D341Med (cell line): ENCODE data around the gene PLAGL1.
"Not testable (repeated sequence)": the region's sequence is repeated elsewhere in the genome, so short reads cannot be mapped to it uniquely, and the experiment has no call there.

ENCODE experiments used
- DNase-seq: peaks from one replicate; pipeline ENCODE4 v3.0.0; 2012; ENCODE audit warnings: low spot score

PLAGL1 gene, protein sequence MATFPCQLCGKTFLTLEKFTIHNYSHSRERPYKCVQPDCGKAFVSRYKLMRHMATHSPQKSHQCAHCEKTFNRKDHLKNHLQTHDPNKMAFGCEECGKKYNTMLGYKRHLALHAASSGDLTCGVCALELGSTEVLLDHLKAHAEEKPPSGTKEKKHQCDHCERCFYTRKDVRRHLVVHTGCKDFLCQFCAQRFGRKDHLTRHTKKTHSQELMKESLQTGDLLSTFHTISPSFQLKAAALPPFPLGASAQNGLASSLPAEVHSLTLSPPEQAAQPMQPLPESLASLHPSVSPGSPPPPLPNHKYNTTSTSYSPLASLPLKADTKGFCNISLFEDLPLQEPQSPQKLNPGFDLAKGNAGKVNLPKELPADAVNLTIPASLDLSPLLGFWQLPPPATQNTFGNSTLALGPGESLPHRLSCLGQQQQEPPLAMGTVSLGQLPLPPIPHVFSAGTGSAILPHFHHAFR

DNA sequence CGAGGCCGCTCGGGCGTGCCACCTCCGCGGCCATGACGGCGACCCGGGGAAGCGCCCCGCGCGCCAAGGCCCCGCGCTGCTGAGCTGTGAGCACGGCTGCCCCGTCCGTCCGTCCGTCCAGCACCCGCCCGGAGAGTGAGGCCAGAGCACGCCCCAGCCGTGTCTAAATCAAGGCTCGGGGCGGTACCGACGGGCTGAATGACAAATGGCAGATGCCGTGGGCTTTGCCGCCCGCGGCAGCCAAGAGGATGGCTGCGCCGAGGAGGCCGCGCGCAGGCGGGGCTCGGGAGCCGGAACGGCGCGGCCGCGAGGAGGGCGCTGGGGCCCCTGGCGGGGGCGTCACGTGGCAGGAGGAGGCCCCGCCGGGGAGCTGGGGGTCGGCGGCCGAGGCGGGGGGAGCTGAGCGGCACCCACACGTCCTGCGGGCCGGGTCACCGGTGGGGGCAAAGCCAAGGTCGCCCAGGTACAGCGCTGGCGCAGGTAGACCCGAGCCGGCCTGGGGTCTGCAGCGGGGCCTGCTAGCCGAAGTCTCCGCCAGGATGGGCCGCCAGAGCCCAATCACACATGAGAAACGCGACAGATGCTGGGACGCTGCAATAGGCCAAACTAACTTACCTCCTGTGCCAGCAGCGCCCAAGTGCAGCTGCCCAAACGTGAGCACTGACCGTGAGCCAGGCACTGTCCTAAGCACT lies at the start of gene PLAGL1:
TSS of gene PLAGL1 (minus strand) at position 140 of the 692 bp plus-strand sequence. CDS start 60,123 bp downstream, outside the sequence.
- peak; percentile 60 for DNase-seq

DNA sequence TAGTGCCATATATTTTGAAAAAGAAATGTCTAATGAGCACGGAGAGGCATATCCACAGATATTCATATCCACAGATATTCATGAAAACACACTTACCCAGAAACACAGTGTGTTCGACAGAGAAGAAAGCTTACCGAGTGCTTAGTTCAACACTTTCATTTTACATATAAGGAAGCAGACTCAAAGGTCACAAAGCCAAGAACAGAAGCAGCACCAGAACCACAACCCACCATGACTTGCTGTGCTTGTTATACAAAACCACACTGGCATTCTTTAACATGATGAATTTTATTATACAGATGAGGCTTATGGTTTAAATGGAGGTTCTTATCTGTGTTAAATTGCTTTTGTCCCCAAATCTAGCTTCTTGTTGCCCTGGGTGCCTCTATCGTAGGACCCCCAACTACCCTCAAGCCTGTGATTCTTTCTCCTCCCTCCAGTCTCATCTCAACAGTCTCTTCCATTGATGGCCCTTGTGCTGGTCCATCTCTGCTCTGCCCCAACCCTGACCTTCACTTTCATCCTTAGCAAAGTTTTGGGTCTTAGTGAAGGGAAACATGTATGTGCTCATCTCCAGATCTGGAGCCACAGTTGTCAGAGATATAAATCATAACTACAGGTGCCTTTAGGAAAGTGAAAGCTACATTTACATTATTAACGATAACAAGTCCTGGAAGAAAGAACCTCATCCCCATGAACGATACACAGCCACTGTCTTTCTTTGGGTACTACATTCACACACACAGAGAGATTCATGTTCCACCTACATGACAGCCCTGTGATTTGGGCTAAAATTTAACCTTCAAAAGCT lies 47.3 kb upstream of the PLAGL1 start:
- DNase-seq = no peak

DNA sequence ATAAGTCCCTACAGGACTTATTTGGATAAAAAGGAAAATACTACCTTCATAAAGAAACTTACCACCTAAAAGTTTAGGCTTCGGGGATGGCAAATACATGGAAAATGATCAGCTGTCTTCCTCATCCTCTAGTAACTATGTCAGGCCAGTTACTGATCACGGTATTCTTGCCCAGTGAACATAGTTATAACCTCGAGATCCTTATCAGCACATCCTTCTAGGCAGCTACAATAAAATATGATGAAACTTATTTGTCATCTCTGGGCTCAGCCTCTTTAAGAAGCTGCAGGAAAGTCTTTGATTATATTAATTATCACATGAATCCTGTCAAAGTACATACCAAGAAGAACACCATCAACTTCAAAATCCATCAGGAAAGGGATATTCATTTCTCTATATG lies 45.5 kb upstream of the PLAGL1 start:
- no peak for DNase-seq

DNA sequence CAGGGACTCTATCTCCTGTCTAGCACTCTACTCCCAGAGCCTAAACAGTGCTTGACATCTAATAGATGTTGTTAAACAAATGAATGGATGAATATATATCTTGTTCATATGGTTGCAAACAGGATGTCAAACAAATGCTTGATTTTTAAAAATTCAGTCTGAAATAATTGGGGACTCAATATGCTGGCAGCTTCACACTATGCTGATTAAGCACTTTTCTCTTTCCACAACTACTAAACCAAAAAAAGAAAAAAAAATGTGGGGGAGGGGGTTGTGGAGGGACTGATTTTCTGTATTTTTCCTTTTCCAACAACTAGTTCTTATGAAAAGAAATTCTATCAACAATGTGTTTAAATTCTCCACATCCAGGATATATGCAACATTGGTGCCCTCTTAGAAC lies 44.4 kb upstream of the PLAGL1 start:
- no peak for DNase-seq

DNA sequence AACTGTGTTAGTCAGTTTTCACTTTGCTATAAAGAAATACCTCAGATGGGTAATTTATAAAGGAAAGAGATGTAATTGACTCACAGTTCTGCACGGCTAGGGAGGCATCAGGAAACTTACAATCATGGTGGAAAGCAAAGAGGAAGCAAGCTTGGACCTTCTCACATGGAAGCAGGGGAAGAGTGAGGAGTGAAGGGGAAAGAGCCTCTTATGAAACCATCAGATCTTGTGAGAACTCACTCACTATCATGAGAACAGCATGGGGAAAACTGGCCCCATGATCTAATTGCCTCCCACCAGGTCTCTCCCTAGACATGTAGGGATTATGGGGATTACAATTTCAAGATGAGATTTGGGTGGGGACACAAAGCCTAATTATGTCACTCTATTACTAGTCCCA lies 41.3 kb upstream of the PLAGL1 start:
- no peak for DNase-seq

DNA sequence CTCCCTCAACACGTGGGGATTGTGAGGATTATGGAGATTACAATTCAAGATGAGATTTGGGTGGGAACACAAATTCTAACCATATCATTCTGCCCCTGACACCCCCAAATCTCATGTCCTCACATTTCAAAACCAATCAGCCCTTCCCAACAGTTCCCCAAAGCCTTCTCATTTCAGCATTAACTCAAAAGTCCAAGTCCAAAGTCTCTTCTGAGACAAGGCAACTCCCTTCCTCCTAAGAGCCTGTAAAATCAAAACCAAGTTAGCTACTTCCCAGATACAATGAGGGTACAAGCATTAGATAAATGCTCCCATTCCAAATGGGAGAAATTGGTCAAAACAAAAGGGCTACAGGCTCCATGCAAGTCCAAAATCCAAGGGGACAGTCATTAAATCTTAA lies 39.6 kb upstream of the PLAGL1 start:
- no peak for DNase-seq

DNA sequence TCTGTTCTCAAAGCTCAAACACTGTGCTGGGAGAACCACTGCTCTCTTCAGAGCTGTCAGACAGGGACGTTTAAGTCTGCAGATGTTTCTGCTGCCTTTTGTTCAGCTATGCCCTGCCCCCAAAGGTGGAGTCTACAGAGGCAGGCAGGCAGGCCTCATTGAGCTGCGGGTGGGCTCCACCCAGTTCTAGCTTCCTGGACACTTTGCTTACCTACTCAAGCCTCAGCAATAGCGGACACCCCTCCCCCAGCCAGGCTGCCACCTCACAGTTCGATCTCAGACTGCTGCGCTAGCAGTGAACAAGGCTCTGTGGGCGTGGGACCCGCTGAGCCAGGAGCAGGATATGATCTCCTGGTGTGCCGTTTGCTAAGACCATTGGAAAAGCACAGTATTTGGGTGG lies 38.6 kb upstream of the PLAGL1 start:
- not testable (repeated sequence) for DNase-seq

DNA sequence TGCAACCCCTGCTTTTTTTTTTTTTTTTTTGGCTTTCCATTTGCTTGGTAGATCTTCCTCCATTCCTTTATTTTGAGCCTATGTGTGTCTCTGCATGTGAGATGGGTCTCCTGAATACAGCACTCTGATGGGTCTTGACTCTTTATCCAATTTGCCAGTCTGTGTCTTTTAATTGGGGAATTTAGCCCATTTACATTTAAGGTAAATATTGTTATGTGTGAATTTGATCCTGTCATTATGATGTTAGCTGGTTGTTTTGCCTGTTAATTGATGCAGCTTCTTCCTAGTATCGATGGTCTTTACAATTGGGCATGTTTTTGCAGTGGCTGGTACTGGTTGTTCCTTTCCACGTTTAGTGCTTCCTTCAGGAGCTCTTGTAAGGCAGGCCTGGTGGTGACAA lies 36.9 kb upstream of the PLAGL1 start:
- not testable (repeated sequence) for DNase-seq

DNA sequence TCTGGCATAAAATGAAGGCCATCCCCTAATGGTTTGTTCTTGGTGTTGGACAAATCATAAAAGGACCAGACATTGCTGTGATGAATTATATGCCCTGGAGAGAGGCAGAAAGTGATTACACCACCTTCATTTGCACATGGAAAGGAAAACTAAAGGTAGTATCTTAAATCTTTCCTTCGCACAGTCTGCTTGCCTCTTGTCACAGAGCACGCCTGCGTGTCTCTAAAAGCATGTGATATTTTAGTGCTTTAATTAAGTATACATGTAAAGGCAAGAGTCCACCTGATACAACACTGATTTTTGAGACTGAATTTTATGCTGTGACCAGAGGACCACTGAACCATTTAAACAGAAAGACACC lies 28.8 kb upstream of the PLAGL1 start:
- DNase-seq = no peak

DNA sequence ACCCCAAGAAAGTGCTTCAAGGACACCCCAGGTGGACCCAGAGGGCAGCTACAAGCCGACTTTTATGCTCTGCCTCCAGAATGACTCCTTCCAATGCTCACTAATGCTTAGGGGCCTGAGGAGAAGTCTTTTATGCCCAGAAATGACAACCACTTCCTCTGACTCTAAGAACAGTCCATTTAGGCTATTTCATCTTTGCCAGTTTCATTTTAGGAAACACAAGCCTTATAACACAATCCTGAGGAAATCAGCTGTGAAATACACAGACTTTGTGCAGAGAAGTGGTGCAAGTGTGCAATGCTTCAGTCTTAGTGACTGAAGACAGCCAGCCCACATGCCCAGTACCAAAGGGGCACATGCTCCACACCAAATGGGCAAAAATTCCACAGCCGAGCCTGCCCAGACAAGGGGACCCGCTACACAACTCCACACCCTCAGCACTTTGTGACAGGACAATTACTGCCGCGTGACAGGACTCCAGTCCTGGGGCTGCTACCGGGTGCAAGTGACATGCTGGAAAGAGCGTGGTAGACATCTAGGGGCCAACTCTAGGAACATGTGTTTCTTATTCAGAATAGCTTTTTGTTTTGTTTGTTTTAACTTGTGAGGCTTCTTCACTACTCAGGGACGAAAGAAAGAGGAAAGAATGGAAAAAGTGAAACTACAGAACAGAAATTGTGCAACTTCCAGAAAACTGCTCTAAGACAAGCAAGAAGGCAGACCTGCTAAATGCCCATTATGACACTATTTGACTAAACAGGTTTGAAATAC lies 28.2 kb upstream of the PLAGL1 start:
- DNase-seq = no peak

DNA sequence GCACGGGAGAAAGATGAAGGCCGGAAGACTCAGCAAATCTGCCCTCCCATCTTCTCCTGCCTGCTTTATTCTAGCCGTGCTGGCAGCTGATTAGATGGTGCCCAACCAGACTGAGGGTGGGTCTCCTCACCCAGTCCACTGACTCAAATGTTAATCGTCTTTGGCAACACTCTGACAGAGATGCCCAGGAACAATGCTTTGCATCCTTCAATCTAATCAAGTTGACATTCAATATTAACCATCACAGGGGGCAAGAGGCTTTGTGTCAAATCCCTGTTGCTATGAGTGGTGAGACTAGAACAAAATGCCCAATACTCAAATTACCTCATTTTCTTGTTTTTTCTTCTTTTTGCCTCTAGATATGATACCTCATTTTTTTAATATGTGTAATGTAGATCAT lies 27.4 kb upstream of the PLAGL1 start:
- no peak for DNase-seq

DNA sequence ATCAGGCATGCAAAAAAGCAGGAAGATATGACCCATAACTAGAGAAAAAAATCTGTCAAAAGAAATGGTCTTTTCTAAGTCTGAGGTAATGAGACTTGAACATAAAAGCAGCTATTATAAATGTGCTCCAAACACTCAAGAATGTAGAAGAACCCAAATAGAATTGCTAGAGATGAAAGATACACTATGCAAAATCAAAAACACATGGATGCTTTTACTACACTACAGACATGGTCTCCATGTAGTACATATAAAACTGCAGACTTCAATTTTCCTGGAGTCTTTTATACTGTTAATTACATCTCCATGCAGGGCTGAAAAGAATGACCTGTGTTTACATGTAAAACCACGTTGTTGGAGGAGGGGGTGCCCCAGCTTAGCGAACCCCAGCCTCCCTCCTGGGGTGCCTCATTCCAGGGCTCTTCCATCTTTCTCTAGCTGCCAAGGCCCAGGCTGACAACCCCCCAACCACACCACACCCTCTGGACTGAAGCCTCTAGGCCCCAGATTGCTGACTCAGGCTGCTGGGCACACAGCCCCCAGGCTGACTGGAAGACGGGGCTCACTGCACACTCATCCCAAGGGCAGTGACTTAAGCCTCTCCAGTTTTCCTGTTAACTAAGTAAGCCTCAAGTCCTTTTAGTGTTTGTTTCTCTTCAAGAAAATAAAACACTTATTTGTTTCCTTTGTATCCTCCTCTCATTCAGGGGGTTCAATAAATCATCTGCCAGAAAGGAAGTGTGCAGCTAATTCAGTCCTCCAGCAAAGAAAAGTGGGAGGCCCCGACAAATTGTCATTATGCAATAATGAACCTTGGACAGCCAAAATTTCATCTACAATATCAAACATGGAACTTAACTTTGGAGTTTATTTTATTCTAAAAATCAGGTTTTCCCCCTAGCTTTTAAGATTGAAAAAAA lies 26.0 kb upstream of the PLAGL1 start:
- DNase-seq = no peak

DNA sequence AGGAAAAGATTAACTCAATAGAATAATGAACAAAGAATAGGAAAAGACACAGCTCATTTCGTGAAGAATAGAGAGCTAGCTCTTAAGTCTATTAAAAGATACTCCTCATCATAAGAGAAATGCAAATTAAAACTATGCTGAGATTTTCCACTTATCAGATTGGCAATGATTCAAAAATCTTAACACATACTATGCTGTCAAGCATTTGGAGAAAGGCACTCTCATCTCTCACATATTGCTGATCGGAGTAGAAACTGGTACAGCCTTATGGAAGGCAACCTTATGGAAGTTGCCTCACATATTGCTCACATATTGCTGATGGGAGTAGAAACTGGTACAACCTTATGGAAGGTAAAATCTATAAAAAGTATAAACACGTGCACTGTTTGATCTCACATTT lies 21.4 kb upstream of the PLAGL1 start:
- DNase-seq = no peak

DNA sequence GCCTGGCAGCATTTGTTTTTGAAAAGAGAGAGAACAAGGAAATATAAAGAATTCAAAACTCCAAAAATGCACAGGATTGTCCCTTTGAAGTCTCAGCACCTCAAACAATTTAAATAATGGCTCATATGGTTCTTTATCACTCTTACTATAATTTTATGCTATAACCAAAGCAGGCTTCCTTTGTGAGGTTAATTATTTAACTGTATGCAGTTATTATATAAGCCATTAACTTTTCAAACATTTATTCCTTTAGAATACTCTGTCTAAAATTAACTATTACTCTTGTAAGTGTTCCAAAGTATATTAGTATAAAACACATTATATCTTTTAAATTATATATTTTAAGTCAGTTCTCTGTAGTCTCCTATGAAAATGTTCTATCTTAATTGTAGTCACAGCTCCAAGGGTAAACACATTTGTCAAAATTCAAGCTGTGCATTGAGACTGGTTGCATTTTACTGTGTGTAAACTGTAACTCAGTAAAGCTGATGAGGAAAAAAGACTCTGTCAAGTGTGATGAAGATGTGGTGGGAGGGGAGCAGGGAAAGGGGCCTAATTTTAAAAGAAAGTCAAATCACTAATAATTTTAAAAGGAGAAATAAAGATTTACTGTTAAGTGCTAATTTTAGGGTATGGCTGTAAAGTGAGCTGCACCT lies 20.0 kb upstream of the PLAGL1 start:
- no peak for DNase-seq

DNA sequence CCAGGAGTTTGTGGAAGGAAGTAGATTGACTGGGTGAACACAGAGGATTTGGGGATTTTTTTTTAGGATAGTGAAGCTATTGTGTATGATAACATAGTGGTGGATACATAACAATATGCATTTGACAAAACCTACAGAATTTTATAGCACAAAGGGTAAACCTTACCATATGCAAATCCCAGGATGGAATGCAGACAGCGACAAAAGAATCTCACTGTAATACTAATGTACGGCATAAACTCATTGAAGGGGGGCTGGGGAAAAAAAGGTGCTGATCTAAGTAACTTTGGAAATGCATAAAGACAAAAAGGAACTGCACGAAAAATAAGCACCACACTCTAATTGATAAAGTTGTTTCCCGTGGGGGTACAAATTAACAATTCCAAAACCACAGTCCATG lies 15.2 kb upstream of the PLAGL1 start:
- no peak for DNase-seq

DNA sequence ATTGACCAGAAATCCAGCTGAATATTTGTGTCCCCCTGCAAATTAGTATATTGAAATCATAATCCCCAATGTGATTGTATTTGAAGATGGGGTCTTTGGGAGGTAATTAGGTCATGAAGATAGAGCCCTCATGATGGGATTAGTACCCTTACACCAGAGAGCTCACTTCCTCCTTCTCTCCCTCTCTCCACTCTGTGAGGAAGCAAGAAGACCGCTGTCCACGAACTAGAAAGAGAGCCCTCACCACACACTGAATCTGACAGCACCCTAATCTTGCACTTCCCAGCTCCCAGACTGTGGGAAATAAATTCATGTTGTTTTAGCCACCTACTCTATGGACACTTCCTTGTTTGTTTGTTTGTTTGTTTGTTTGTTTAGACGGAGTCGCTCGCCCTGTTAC lies 11.9 kb upstream of the PLAGL1 start:
- DNase-seq = no peak

DNA sequence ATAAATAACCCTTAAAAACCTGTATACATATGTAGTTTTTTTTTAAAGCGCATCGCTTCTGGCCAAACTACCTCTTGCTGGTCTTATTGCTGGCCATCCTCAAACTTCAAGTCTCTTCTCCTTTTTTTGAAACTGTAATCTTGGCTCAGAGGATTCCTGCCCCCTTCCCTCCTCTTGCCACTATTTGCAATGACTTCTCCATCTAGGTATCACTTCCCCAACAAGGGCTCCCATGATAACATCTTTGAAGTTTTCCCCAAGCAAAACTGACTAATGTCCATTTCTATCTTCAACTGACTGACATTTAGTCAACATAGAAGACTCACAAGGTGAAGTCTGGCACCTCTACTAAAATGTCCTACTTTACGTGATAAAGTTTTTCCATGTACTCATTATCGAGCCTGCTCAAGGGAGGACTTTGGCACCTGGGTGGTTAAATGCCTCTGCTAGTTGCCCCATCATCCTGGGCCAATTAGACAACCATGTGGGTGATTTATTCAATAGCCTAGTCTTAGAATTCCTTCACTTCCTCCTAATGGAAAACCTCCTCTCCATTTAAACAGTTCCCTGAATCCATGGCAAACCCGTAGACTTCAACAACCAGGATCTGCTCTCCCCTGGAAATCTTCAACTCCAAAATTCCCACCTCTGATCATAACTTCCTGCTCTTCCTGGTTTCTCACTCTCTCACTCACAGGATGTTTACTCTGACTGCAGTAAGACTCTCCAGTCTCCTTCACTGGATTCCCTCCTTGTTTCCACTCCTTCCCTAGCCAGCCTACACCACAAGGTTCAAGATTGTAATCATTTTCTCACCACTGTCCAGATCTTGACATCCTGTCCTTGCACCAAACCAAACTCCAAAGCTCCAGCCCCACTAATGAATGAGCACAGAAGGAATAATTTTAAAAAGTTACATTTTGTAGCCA lies 9.4 kb upstream of the PLAGL1 start:
- DNase-seq = no peak

DNA sequence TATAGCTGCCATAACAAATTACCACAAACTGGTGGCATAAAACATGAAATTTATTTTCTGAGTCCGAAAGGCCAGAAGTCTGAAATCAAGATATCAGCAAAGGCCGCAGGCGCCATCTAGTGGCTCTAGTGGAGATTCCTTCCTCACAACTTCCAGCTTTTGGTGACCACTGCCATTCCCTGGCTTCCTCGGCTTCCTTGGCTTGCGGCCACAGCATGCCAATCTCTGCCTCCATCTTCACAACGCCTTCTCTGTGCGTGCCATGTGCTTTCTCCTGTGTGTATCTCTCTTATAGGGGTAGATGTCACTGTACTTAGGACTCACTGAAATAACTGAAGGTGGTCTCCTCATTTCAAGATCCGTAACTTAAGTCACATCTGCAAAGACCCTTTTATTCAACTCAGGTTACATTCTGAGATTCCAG lies 5.4 kb upstream of the PLAGL1 start:
- DNase-seq = peak; percentile 70

DNA sequence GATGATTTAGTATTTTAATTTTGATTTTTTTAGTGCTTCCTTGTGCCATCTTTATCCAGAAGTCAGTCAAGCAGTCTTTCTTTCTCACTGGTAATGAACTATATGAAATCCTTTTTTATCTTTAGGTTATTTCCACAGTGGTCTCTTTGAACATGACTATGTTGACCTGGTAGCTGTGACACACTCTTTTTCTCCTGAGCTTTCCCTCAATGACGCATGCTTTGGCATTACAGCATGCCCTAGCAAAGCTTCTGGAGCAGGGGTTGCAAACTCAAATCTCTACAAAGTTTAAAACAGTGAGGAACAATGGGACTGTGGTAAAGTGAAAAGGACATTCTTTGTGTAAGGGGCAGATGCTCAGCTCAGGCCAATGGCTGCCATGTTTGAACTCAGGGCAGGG lies 4.5 kb upstream of the PLAGL1 start:
- DNase-seq = no peak
